A549 (cell line): ENCODE data around the gene ESR1. TPM values are rescaled to one million over a fixed set of nuclear protein-coding genes. Genes with fewer than 3 reads are reported as not detected.

ENCODE experiments used
- ATAC-seq, 2 experiments: fragments of 200-7000 bp in 1 of 2; fragments of >200 bp in 1 of 2; cut with Nextera tagmentation in 1 of 2; cut with Tn5 transposase in 1 of 2; 3 replicates each; pipeline versions ENCODE4 v1.8.0 to v1.9.1; 2018 to 2020; ENCODE audit warnings: mild to moderate bottlenecking in 1 of 2, moderate library complexity in 1 of 2
- CTCF ChIA-PET: fragments of 300-600 bp; sonication (Branson Sonifier 250); formaldehyde crosslinking; extraction: SDS; loops from one replicate; lab custom pipeline; 2021; ENCODE audit warnings: antibody characterized with exemption, inconsistent platforms; lab: Yijun Ruan, JAX
- POLR2A ChIA-PET: fragments of 350-600 bp; formaldehyde crosslinking; extraction: SDS; loops from one replicate; lab custom pipeline; 2021; ENCODE audit warnings: antibody characterized with exemption, inconsistent platforms; lab: Yijun Ruan, JAX
- DNase-seq, 2 experiments: peaks; one replicate each; pipeline versions ENCODE4 v3.0.0 to v3.0.0-alpha.2; 2011 to 2016; ENCODE audit warnings: low read depth in 1 of 2, low spot score in 1 of 2
- FAIRE-seq: peaks from 2 replicates; lab custom pipeline; 2011; peaks lifted over from hg19 to GRCh38; lab: Jason Lieb, UNC
- H3K27ac ChIP-seq, 2 experiments: fragments of >200 bp; sonication (Bioruptor Twin); formaldehyde crosslinking; 3 replicates each; pipeline ENCODE4 v1.5.1; 2016 to 2017
- H3K4me1 ChIP-seq: fragments of >200 bp; sonication (Bioruptor Twin); formaldehyde crosslinking; 3 replicates; pipeline ENCODE4 v1.6.1; 2016
- H3K4me2 ChIP-seq: fragments of >200 bp; sonication (Bioruptor Twin); formaldehyde crosslinking; 3 replicates; pipeline ENCODE4 v1.6.1; 2016
- H3K4me3 ChIP-seq: fragments of >200 bp; sonication (Bioruptor Twin); formaldehyde crosslinking; 3 replicates; pipeline ENCODE4 v1.5.1; 2016
- H3K9me3 ChIP-seq: fragments of >200 bp; sonication (Bioruptor Twin); formaldehyde crosslinking; 3 replicates; pipeline ENCODE4 v1.6.1; 2016
- ATOH8 ChIP-seq: fragments of 250-450 bp; sonication (Bioruptor Pico); IDR thresholded peaks from 2 replicates; pipeline ENCODE4 v1.5.0; 2020; ENCODE audit warnings: low read depth, mild to moderate bottlenecking, moderate library complexity
- BCL3 ChIP-seq: fragments of >200 bp; sonication (Bioruptor Twin); formaldehyde crosslinking; IDR thresholded peaks from 3 replicates; pipeline ENCODE4 v1.6.1; 2016
- CHD2 ChIP-seq: fragments of 150-350 bp; IDR thresholded peaks from 2 replicates; pipeline ENCODE4 v1.6.1; 2014; ENCODE audit warnings: low read length; ENCODE audit not compliant: partially characterized antibody
- CTCF ChIP-seq: fragments of >200 bp; sonication (Bioruptor Twin); formaldehyde crosslinking; IDR thresholded peaks from 3 replicates; pipeline ENCODE4 v1.5.1; 2016
- EHF ChIP-seq: fragments of 250-450 bp; sonication (Bioruptor Pico); IDR thresholded peaks from 2 replicates; pipeline ENCODE4 v1.5.0; 2020; ENCODE audit warnings: mild to moderate bottlenecking
- FOSB ChIP-seq: fragments of 250-450 bp; sonication (Bioruptor Pico); IDR thresholded peaks from 2 replicates; pipeline ENCODE4 v1.5.0; 2020; ENCODE audit warnings: mild to moderate bottlenecking, moderate library complexity
- FOSL2 ChIP-seq, 2 experiments: fragments of 450-650 bp in 1 of 2; fragments of >200 bp in 1 of 2; sonication (Bioruptor Twin) in 1 of 2; formaldehyde crosslinking; IDR thresholded peaks; 2 replicates each; pipeline versions ENCODE4 v1.5.0 to v1.6.1; 2016 to 2020; ENCODE audit warnings: mild to moderate bottlenecking in 1 of 2, moderate library complexity in 1 of 2
- GATA3 ChIP-seq: IDR thresholded peaks from 2 replicates; pipeline ENCODE4 v1.6.1; 2012; ENCODE audit warnings: borderline replicate concordance
- HOXA7 ChIP-seq: fragments of 250-450 bp; sonication (Bioruptor Pico); IDR thresholded peaks from 2 replicates; pipeline ENCODE4 v1.5.0; 2020; ENCODE audit warnings: mild to moderate bottlenecking, moderate library complexity
- HOXB13 ChIP-seq: fragments of 250-450 bp; sonication (Bioruptor Pico); IDR thresholded peaks from 2 replicates; pipeline ENCODE4 v1.5.0; 2020; ENCODE audit warnings: low read depth, mild to moderate bottlenecking, moderate library complexity
- JUNB ChIP-seq: fragments of >200 bp; sonication (Bioruptor Twin); formaldehyde crosslinking; IDR thresholded peaks from 2 replicates; pipeline ENCODE4 v1.6.1; 2016
- KDM1A ChIP-seq: fragments of 200-600 bp; sonication (generic); IDR thresholded peaks from 2 replicates; pipeline ENCODE4 v1.6.1; 2016; ENCODE audit warnings: low read depth, mild to moderate bottlenecking
- MAFK ChIP-seq: fragments of 450-650 bp; IDR thresholded peaks from 2 replicates; pipeline ENCODE4 v1.6.1; 2014; ENCODE audit not compliant: partially characterized antibody
- MYC ChIP-seq: IDR thresholded peaks from 2 replicates; pipeline ENCODE4 v1.6.1; 2012; ENCODE audit warnings: mild to moderate bottlenecking, inconsistent platforms, low read length, improper control_type of control experiment, borderline replicate concordance
- NFE2L2 ChIP-seq: fragments of 150-350 bp; conservative IDR thresholded peaks from 2 replicates; pipeline ENCODE4 v1.6.1; 2014; ENCODE audit warnings: low read length
- NPAS2 ChIP-seq: fragments of 250-450 bp; sonication (Bioruptor Pico); IDR thresholded peaks from 2 replicates; pipeline ENCODE4 v1.8.0; 2022; ENCODE audit warnings: mild to moderate bottlenecking, moderate library complexity, borderline replicate concordance
- NR3C1 ChIP-seq: fragments of >200 bp; sonication (Bioruptor Twin); formaldehyde crosslinking; IDR thresholded peaks from 3 replicates; pipeline ENCODE4 v1.6.1; 2017
- RAD21 ChIP-seq, 2 experiments: fragments of >200 bp in 1 of 2; sonication (Bioruptor Twin) in 1 of 2; formaldehyde crosslinking in 1 of 2; IDR thresholded peaks in 1 of 2; conservative IDR thresholded peaks in 1 of 2; 2 replicates in 1 of 2; 3 replicates in 1 of 2; pipeline ENCODE4 v1.6.1; 2012 to 2018; ENCODE audit warnings: inconsistent platforms in 1 of 2
- RARB ChIP-seq: fragments of 250-450 bp; sonication (Bioruptor Pico); IDR thresholded peaks from 2 replicates; pipeline ENCODE4 v1.8.0; 2021; ENCODE audit warnings: mild to moderate bottlenecking, moderate library complexity
- RNF2 ChIP-seq: fragments of 200-600 bp; sonication (generic); IDR thresholded peaks from 2 replicates; pipeline ENCODE4 v1.6.1; 2016; ENCODE audit warnings: low read depth, mild to moderate bottlenecking, antibody characterized with exemption, moderate library complexity, borderline replicate concordance
- SMC3 ChIP-seq: fragments of >200 bp; sonication (Bioruptor Twin); formaldehyde crosslinking; IDR thresholded peaks from 3 replicates; pipeline ENCODE4 v1.6.1; 2018; ENCODE audit warnings: inconsistent platforms
- USF2 ChIP-seq: fragments of 450-650 bp; IDR thresholded peaks from 2 replicates; pipeline ENCODE4 v1.6.1; 2014; ENCODE audit warnings: antibody characterized with exemption
- ZC3H11A ChIP-seq: fragments of 450-650 bp; IDR thresholded peaks from 2 replicates; pipeline ENCODE4 v1.6.1; 2014; ENCODE audit warnings: antibody characterized with exemption, mild to moderate bottlenecking
- ZNF302 ChIP-seq: fragments of 250-450 bp; sonication (Bioruptor Pico); IDR thresholded peaks from 2 replicates; pipeline ENCODE4 v1.9.0; 2021; ENCODE audit warnings: inconsistent platforms, mild to moderate bottlenecking, moderate library complexity
- WGBS: methylation state at CpG from one replicate; pipeline ENCODE4 v1.1.6; 2017; ENCODE audit errors: missing lambda C conversion rate; 5-methylcytosine and 5-hydroxymethylcytosine counted together
- polyA plus RNA-seq, 4 experiments: library from polyadenylated mRNA; depleted of rRNA in 3 of 4; stranded (reverse); fragments of >200 nt; fragmentation: RNase III in 1 of 4; extraction: RNeasy Plus Mini Kit Qiagen cat#74134 plus additional on column Dnase treatment in 1 of 4; gene quantifications; 2 replicates in 3 of 4; 3 replicates in 1 of 4; pipeline ENCODE4 v1.2.3, GENCODE V29; 2011 to 2017
- TF ChIP-seq, protein P1 (sequence below): fragments of 200-600 bp; sonication (generic); IDR thresholded peaks from 2 replicates; pipeline ENCODE4 v1.6.1; 2016; ENCODE audit warnings: antibody characterized with exemption, mild to moderate bottlenecking, moderate library complexity

Gene ESR1
- polyA plus RNA-seq, 2 of the 4 experiments (the other 2 are of a cell fraction), result not detected

- H3K27ac ChIP-seq, result no peak overlapping the region
- no peak overlapping the region for H3K4me2 ChIP-seq
- no peak for FAIRE-seq
- TF ChIP-seq RARB (CRISPR knock-in tag) (no peak), FOSL2 (IDR thresholded peaks at IDR 0.05) (no peak), FOSL2 (CRISPR knock-in tag; IDR thresholded peaks at IDR 0.05) (no peak), CTCF (no peak), NPAS2 (CRISPR knock-in tag) (no peak), FOSB (CRISPR knock-in tag) (no peak), ZC3H11A (no peak), RAD21 (conservative IDR thresholded peaks at IDR 0.05 in 1 of 2, IDR thresholded peaks at IDR 0.05 in 1 of 2) (no peak), JUNB (no peak), BCL3 (no peak), EHF (CRISPR knock-in tag) (no peak), MYC (no peak)
- TF ChIP-seq, protein P1, sequence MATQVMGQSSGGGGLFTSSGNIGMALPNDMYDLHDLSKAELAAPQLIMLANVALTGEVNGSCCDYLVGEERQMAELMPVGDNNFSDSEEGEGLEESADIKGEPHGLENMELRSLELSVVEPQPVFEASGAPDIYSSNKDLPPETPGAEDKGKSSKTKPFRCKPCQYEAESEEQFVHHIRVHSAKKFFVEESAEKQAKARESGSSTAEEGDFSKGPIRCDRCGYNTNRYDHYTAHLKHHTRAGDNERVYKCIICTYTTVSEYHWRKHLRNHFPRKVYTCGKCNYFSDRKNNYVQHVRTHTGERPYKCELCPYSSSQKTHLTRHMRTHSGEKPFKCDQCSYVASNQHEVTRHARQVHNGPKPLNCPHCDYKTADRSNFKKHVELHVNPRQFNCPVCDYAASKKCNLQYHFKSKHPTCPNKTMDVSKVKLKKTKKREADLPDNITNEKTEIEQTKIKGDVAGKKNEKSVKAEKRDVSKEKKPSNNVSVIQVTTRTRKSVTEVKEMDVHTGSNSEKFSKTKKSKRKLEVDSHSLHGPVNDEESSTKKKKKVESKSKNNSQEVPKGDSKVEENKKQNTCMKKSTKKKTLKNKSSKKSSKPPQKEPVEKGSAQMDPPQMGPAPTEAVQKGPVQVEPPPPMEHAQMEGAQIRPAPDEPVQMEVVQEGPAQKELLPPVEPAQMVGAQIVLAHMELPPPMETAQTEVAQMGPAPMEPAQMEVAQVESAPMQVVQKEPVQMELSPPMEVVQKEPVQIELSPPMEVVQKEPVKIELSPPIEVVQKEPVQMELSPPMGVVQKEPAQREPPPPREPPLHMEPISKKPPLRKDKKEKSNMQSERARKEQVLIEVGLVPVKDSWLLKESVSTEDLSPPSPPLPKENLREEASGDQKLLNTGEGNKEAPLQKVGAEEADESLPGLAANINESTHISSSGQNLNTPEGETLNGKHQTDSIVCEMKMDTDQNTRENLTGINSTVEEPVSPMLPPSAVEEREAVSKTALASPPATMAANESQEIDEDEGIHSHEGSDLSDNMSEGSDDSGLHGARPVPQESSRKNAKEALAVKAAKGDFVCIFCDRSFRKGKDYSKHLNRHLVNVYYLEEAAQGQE, result no peak
- WGBS, result 0% methylated on average over 1 of the region's 1 CpG
- no peak for DNase-seq
- POLR2A ChIA-PET, result no interaction called here
- H3K4me1 ChIP-seq, result no peaks in the 10 kb centered on the region
- no peak for ATAC-seq
- no peak overlapping the region for H3K4me3 ChIP-seq
- no peaks in the 10 kb centered on the region for H3K9me3 ChIP-seq
- CTCF ChIA-PET, result no interaction called here
These were observed 62.3 kb downstream of the ESR1 start for GRCh38 chr6:151869787-151870186.

GRCh38 chr6:151870375-151870774 is 62.9 kb downstream of the ESR1 start:
- POLR2A ChIA-PET, result no interaction called here
- Histone ChIP-seq H3K27ac (no peak overlapping the region), H3K9me3 (no peaks in the 10 kb centered on the region), H3K4me2 (no peak overlapping the region), H3K4me3 (no peak overlapping the region), H3K4me1 (no peaks in the 10 kb centered on the region)
- 18% methylated on average over 2 of the region's 2 CpGs for WGBS
- TF ChIP-seq USF2, result no peak
- TF ChIP-seq NR3C1, result no peak
- no peak for TF ChIP-seq MAFK
- no peak for ATAC-seq
- DNase-seq, result no peak
- CTCF ChIA-PET, result no interaction called here
- no peak for FAIRE-seq

- H3K4me1 ChIP-seq, result no peaks in the 10 kb centered on the region
- no peak overlapping the region for H3K4me3 ChIP-seq
- H3K9me3 ChIP-seq, result no peaks in the 10 kb centered on the region
- no peak overlapping the region for H3K4me2 ChIP-seq
- WGBS, result 0% methylated on average over 1 of the region's 1 CpG
- DNase-seq (no peak), ATAC-seq (no peak), FAIRE-seq (no peak)
- ChIA-PET CTCF (no interaction called here), POLR2A (no interaction called here)
- no peak overlapping the region for H3K27ac ChIP-seq
- TF ChIP-seq SMC3 (no peak), BCL3 (no peak), FOSB (CRISPR knock-in tag) (no peak), GATA3 (no peak), ZNF302 (CRISPR knock-in tag) (no peak), RARB (CRISPR knock-in tag) (no peak), ATOH8 (no peak), NFE2L2 (no peak), MAFK (no peak), NR3C1 (no peak), HOXA7 (no peak), HOXB13 (no peak), CHD2 (no peak), RNF2 (no peak), KDM1A (no peak)
These were observed 68.0 kb downstream of the ESR1 start for GRCh38 chr6:151875524-151875923.
